SH-SY5Y (cell line): ENCODE measurements around the gene TMTC4.

ENCODE experiments used
- GATA2 ChIP-seq: IDR thresholded peaks from 2 replicates; pipeline ENCODE4 v1.6.1; 2011; ENCODE audit warnings: mild to moderate bottlenecking, low read depth, low read length
- GATA3 ChIP-seq: IDR thresholded peaks from 2 replicates; pipeline ENCODE4 v1.6.1; 2011; ENCODE audit warnings: low read depth, mild to moderate bottlenecking, low read length, moderate library complexity

Gene TMTC4

DNA sequence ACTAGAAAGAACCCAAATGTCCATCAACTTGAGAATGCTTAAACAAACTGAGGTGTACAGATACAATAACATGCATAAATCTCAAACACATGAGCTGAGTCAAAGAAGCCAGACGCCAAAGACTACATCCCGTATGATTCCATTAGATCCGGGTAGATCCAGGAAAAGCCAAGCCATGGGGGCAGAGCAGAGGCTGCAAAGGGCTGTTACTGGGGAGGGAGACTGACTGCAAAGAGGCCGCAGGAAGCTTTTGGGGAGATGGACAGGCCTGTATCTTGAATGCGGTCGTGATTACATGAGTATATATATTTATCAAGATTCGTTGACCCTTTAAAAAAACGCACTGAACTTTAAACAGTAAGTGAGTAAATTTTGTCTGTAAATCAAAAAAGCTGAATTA is 114.7 kb downstream of the TMTC4 start:
- no peak for TF ChIP-seq GATA3
- TF ChIP-seq GATA2: no peak
